H1 (cell line): ENCODE results near the gene PDZK1IP1. TPM values are rescaled to one million over a fixed set of nuclear protein-coding genes. Genes with fewer than 3 reads are reported as not detected.

Experiments used
- CHD7 ChIP-seq: fragments of 300-600 bp; sonication (generic); IDR thresholded peaks from 2 replicates; pipeline ENCODE4 v1.7.1; 2012; ENCODE audit warnings: low read length, moderate library complexity, mild to moderate bottlenecking, inconsistent platforms; ENCODE audit not compliant: insufficient replicate concordance
- POLR2A ChIP-seq, 2 experiments: IDR thresholded peaks; 1 replicate in 1 of 2; 2 replicates in 1 of 2; pipeline ENCODE4 v1.6.1; 2011; ENCODE audit warnings: low read depth in 2 of 2, low read length in 2 of 2, mild to moderate bottlenecking in 2 of 2; ENCODE audit errors: control extremely low read depth in 1 of 2
- SUZ12 ChIP-seq: fragments of 200-600 bp; sonication (generic); IDR thresholded peaks from 2 replicates; pipeline ENCODE4 v1.6.1; 2012; ENCODE audit warnings: mild to moderate bottlenecking, inconsistent platforms, low read length, moderate library complexity, mixed read lengths
- TEAD4 ChIP-seq: IDR thresholded peaks from 2 replicates; pipeline ENCODE4 v1.6.1; 2012; ENCODE audit warnings: low read depth, low read length, inconsistent platforms, mixed read lengths
- polyA plus RNA-seq, 7 experiments: library from polyadenylated mRNA; depleted of rRNA in 3 of 7; stranded (reverse) in 5 of 7; unstranded in 2 of 7; fragments of >200 nt in 5 of 7; fragments of 200-250 nt in 2 of 7; gene quantifications; 1 replicate in 5 of 7; 2 replicates in 1 of 7; 4 replicates in 1 of 7; pipeline versions ENCODE4 v1.2.1 to v1.2.3, GENCODE V29; 2011 to 2013; ENCODE audit warnings: missing spikeins in 2 of 7, mixed read lengths in 2 of 7
- total RNA-seq: library from RNA; stranded (reverse); fragmentation: NEBNext Ultra II Directional; extraction: Animal tissue kit (Norgen Biotek cat#: 25700); gene quantifications from 2 replicates; pipeline ENCODE4 v1.2.1, GENCODE V29; 2021
- TF ChIP-seq, protein P1 (sequence below): IDR thresholded peaks from 2 replicates; pipeline ENCODE4 v1.6.1; 2012; ENCODE audit warnings: inconsistent platforms

PDZK1IP1 gene
- total and polyA plus RNA-seq, 2 of the 8 experiments (the other 6 are each of a cell fraction or from before 2014, with no cell fraction given): 0.17 TPM; not detected in 1

DNA sequence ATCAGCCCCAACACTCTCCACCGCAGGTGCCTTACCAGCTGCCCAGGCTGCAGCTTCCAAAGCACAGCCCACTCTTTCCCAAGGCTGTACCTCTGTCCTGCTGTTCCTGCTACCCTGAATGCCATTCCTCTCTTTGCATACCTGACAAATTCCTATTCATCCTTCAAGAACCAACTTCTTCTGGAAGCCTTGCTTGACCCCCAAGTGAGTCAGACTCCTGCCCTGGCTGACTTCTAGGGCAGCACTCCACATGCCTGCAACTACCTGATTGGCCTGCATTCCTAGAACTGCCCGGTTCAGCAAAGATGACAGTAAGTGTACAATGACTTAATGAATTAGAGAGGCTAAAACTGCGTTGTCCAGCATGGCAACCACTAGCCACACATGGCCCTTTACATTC lies 20.8 kb upstream of the PDZK1IP1 start (continued):
- TF ChIP-seq CHD7 (no peak), POLR2A (IDR thresholded peaks at IDR 0.05; ENCODE audit: control extremely low read depth in 1 of 2, low read depth in 2 of 2, low read length in 2 of 2) (no peak), SUZ12 (no peak), TEAD4 (peak; percentile 6; the same call in 1 of the 2 replicates)
- TF ChIP-seq, protein P1, sequence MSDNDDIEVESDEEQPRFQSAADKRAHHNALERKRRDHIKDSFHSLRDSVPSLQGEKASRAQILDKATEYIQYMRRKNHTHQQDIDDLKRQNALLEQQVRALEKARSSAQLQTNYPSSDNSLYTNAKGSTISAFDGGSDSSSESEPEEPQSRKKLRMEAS: no peak
